Fibroblast of the aortic adventitia (primary cell): ENCODE results near the gene TM9SF1. TPM values are rescaled to one million over a fixed set of nuclear protein-coding genes. Genes with fewer than 3 reads are reported as not detected.
"Not testable (repeated sequence)": the region's sequence is repeated elsewhere in the genome, so short reads cannot be mapped to it uniquely, and the experiment has no call there.

Source experiments
- DNase-seq: peaks from one replicate; pipeline ENCODE4 v3.0.0-alpha.2; 2010; ENCODE audit warnings: low read depth
- H3K4me3 ChIP-seq: 2 replicates; pipeline ENCODE4 v1.5.1; 2011; ENCODE audit warnings: low read depth, mild to moderate bottlenecking, control low read depth, low read length, moderate library complexity
- CTCF ChIP-seq: IDR thresholded peaks from 2 replicates; pipeline ENCODE4 v1.5.1; 2011; ENCODE audit warnings: mild to moderate bottlenecking, low read length, control low read depth, inconsistent platforms; ENCODE audit not compliant: insufficient read depth
- total RNA-seq: library from RNA; depleted of rRNA; stranded (reverse); fragments of >200 nt; gene quantifications from 2 replicates; pipeline ENCODE4 v1.2.3, GENCODE V29; 2012; ENCODE audit warnings: low replicate concordance

TM9SF1 gene
- total RNA-seq, 1 donor, result 73.9 TPM

- peak; percentile 97 for DNase-seq
- TF ChIP-seq CTCF, result peak; percentile 42
- H3K4me3 ChIP-seq, result peak within 1 kb of the TSS; percentile 71
Observed at GRCh38 chr14:24212924-24213865, 18.0 kb upstream of the TM9SF1 start, which contains the start of gene CHMP4A. CHMP4A (minus strand) TSS chr14:24213488; CDS start chr14:24213439, 49 bp downstream.

- TF ChIP-seq CTCF, result no peak
- no peak overlapping the region for H3K4me3 ChIP-seq
- DNase-seq, result no peak
Observed at GRCh38 chr14:24211311-24211710, 16.1 kb upstream of the TM9SF1 start.

GRCh38 chr14:24207625-24208024 lies 12.4 kb upstream of the TM9SF1 start:
- no peak for TF ChIP-seq CTCF
- no peak for DNase-seq
- H3K4me3 ChIP-seq, result no peak overlapping the region

GRCh38 chr14:24207104-24207551 lies 11.9 kb upstream of the TM9SF1 start:
- TF ChIP-seq CTCF, result no peak
- no peak for DNase-seq
- H3K4me3 ChIP-seq, result no peak overlapping the region

DNA sequence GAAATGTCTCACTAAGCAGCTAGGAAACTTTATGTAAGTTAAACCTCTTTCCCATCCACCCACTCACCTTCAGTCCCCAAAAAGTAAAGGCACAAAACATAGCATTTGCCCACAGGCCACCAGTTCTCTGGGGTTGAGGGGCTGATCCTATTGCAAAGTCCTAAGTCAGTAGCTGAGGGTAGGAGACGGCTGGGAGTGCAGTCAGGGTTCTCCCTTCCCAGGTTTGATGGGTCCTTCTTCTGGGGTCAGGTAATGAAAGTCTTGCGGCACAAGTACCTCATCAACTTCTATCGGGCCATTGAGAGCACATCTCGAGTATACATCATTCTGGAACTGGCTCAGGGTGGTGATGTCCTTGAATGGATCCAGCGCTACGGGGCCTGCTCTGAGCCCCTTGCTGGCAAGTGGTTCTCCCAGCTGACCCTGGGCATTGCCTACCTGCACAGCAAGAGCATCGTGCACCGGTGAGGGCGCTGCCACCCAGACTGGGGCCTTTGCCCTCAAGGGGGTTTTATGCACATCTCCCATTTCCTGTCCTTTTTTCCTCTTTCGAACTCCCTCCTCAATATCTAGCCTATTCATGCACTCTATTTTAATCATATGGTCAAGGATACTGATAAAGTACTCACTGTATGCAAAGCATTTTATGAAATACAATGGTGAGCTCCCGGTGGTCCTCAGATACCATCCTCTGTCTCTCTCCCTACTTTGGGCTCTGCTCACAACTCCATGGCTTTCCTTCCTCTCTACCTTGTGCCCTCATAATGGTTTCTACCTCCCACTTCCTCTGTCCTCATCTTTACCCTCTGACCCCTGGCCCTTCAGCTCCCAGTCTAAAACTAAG lies 11.2 kb upstream of the TM9SF1 start:
- TF ChIP-seq CTCF, result no peak
- no peak for DNase-seq
- no peak overlapping the region for H3K4me3 ChIP-seq

DNA sequence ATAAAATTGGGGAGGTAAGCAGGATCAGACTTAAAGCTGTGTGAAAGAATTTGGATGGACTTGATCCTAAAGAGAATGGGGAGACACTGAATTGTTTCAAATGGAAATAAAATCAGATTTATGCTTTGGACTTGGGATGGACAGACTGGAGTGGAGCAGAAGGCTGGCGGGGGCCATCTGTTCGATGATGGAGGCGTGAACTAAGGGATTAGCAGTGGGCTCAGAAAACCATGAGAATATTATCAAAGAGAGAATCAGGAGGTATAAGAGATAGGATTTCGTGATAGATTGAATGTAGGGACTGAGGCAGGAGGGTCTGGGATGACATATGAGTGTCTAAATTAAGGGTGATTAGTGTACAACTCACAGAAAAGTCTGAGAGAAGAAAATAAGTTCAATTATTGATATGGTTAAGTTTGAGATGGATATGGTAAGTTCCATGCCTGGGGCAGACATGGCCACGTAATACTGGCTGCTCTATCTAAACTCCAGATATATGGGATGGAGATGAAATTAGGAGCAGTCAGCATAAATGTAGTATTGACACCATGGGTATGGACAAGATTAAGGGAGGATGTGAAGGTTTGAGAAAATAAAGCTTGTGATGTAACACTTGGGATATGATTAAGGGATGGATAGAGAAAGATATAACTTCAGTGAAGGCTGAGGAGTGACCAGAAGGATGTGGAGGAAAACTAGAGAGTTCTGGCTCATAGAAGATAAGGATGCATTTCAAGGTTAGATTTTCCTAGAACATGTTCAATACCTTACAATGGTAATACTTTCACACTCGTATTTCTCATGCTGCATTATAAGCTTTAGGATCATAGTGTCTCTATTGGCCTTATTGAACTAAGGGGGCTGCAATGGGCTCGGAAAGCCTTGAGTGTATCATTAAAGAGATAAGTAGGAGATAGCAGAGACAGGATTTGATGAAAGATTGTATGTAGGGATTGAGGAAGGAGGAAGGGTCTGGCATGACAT lies 9.2 kb upstream of the TM9SF1 start:
- TF ChIP-seq CTCF, result no peak
- no peak overlapping the region for H3K4me3 ChIP-seq
- no peak for DNase-seq

- not testable (repeated sequence) for DNase-seq, H3K4me3 ChIP-seq
Observed at GRCh38 chr14:24203249-24203886, 8.1 kb upstream of the TM9SF1 start.

- not testable (repeated sequence) for DNase-seq, H3K4me3 ChIP-seq
Observed at GRCh38 chr14:24202538-24202937, 7.3 kb upstream of the TM9SF1 start.
